GM21723 (cell line): Measurements from ENCODE around the gene ZNF584.
"Not testable (repeated sequence)": the region's sequence is repeated elsewhere in the genome, so short reads cannot be mapped to it uniquely, and the experiment has no call there.

ENCODE experiments used
- ATAC-seq: cut with Tn5 transposase; IDR thresholded peaks from one replicate; pipeline ENCODE4 v1.9.1; 2021; ENCODE audit warnings: mild to moderate bottlenecking, moderate library complexity; ENCODE audit not compliant: unreplicated experiment

Gene ZNF584

DNA sequence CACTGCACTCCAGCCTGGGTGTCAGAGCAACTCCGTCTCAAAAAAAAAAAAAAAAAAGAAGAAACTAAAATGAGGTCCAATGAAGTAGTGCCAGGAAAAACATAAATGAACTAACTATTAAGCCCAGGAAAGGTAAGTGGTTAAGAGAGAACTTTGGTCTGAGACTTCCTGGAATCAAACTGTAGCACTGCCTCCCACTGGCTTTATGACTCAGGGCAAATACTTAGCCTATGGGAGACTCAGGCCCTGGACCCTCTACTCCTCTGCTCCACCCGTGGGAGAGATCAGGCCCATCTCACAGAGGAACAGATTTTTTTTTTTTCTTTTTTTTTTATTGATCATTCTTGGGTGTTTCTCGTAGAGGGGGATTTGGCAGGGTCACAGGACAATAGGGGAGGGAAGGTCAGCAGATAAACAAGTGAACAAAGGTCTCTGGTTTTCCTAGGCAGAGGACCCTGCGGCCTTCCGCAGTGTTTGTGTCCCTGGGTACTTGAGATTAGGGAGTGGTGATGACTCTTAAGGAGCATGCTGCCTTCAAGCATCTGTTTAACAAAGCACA is 4.5 kb upstream of the ZNF584 start:
- ATAC-seq = not testable (repeated sequence)

DNA sequence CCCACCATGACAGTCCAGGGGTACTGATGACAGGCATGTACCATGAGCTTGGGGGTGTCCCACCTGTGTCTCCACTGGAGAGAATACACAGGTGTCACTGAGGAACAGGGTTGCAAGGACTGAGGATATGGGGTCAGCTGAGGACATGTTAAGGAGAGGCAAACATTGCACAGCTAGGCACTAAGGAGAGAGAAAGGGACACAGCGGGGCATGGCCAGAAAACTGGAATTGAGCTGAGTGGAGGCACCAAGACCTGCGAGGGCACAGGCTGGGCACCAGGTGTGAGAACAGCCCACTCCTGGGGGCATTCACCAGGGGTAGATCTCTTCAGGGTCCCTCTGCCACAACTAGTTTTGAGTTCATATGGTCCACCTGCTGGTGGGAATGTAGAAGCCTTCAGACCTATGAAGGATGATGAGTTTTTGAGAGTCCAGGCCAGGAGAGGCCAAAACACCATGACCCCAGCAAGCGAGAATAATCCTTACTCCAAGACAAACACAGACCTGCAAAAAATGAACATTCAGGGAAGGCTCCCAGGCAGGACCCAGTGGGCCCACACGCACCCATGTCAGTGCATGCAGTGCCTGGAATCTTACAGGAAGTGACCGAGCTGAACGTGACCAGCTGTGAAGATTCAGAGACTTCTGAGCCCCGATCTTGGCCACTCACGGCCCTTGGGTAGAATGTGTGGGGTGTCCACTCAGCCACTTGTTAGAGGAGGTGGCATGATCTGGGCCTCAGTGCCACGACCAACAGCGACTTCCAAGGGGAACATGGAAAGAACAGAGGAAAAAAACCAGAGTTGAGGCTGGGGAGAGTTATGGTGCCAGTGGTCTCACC is 1.4 kb upstream of the ZNF584 start:
- no peak for ATAC-seq

DNA sequence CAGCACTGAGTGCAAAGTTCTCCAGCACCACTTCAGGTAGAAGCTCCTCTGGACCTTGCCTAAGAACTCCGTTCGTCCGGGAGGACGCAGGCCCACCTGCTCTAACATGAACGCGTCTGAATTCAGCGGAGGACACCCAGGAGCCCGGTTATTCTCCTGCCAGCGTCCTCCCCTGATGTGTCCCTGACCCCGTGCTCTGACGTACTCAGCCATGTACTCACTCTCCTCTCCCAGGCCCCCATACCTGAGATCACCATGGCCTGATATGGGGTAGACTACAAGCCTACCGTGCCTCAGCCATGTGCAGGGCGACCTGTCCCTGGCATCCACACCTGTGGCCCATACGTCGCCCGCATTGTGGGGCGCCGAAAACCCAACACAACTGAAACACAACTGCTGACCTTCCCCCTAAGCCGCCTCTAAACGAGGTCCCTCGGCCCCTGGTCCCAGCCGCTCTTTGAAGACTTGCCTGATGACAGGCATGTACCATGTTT is 744 bp upstream of the ZNF584 start:
- peak; percentile 15 for ATAC-seq

DNA sequence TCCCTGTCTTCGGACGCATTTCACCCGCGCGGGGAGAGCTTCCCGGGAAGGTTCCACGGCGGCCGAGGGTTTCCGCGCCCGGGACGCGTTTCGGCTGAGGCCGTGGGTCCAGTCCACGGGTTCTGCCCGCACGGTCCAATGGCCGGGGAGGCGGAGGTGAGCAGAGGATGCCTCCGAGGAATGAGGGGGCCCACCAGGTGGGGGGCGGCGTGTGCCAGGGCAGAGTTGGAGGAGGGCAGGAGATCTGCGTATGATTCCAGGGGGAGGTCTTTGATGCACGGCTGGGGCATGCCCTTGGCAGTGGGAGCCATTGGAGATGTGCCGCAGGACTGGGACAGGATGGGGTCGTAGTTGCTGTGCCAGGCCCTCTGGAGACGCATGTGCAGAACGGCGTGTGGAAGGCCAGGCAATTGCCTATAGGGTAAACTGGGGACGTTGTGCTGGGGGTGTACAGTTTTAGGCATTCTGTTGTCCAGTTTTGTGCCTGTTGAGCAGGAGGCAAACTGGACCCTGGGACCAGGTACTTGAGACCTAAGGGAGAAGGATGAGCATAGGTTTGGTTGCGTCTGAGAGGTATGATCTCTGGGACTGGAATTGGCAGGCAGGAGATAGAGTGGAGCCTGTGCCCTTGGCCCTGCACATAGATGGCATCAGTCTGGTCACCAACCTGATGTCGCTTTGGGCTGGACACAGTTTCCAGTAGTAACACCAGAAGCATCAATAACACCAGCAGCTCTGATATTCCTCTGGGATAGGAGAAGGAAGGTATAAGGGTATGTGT is 751 bp downstream of the ZNF584 start:
- ATAC-seq = peak; percentile 15

DNA sequence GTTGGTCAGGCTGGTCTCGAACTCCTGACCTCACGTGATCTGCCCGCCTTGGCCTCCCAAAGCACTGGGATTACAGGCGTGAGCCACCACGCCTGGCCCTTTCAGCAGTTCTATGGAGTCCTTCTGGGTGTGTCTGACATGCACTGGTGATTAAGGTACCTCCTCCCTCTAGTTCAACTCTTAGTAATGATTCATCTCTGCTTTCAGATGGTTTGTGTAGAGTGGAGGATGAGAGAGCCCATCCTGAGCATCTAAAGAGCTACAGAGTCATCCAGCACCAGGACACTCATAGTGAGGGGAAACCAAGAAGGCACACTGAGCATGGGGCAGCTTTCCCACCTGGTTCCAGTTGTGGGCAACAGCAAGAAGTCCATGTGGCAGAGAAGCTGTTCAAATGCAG is 8.2 kb downstream of the ZNF584 start:
- no peak for ATAC-seq

DNA sequence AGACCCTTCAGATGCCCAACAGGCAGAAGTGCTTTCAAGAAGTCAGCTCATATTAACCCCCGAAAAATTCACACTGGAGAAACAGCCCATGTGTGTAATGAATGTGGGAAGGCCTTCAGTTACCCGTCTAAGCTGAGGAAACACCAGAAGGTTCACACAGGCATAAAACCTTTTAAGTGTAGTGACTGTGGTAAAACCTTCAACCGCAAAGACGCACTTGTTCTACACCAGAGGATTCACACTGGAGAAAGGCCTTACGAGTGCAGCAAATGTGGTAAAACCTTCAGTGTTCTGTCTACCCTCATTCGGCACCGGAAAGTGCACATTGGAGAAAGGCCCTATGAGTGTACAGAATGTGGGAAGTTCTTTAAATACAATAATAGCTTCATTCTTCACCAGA is 8.6 kb downstream of the ZNF584 start:
- ATAC-seq = no peak

DNA sequence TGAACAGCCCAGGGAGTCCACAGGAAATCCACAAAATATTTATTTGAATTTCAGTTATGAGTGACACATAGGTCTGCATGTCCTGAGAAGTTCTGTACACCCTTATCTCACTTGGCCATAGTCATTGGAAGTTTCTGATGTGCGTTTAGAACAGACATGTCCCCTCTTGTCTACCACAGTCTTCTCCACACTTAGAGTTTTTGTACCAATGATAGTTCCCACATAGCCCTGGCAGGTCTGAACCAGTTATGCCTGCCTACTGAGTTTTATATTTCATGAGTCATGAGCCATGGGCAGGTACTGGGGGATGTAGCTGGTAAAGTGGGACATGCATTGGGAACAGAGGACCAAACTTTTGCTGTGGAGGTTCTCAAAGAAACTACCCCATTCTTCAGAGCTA is 20.2 kb downstream of the ZNF584 start:
- ATAC-seq = no peak

DNA sequence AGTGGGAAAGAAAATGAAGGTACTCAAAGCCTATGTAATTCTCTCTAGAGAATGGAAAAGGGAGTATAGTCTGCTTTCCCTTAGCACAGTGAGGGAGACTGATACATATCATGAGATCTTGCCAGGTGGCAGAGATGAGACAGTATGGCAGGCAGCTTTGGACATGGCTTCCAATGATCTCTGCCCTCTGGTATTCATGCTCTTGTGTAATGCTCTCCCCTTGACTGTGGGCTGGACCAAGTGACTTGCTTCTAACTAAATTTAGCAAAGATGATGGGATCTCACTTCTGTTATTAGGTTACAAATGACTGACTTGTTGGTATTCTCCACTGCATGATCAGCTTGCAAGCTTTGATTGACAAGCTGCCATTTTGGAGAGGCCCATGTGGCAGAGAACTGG is 21.3 kb downstream of the ZNF584 start:
- ATAC-seq = no peak

DNA sequence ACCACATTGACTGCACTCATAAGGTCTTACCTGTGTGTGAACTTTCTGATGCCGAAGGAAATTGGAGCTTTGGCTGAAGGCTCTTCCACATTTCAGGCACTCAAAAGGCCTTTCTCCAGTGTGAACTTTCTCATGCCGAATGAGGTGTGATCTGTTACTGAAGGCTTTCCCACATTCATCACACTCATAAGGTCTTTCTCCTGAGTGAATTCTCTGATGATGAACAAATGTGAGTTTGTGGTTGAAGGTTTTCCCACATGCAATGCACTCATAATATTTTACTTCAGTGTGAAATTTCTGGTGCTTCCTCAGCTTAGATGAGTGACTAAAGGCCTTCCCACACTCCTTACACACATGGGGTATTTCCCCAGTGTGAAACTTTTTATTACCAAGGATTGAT is 25.8 kb downstream of the ZNF584 start:
- ATAC-seq = no peak

DNA sequence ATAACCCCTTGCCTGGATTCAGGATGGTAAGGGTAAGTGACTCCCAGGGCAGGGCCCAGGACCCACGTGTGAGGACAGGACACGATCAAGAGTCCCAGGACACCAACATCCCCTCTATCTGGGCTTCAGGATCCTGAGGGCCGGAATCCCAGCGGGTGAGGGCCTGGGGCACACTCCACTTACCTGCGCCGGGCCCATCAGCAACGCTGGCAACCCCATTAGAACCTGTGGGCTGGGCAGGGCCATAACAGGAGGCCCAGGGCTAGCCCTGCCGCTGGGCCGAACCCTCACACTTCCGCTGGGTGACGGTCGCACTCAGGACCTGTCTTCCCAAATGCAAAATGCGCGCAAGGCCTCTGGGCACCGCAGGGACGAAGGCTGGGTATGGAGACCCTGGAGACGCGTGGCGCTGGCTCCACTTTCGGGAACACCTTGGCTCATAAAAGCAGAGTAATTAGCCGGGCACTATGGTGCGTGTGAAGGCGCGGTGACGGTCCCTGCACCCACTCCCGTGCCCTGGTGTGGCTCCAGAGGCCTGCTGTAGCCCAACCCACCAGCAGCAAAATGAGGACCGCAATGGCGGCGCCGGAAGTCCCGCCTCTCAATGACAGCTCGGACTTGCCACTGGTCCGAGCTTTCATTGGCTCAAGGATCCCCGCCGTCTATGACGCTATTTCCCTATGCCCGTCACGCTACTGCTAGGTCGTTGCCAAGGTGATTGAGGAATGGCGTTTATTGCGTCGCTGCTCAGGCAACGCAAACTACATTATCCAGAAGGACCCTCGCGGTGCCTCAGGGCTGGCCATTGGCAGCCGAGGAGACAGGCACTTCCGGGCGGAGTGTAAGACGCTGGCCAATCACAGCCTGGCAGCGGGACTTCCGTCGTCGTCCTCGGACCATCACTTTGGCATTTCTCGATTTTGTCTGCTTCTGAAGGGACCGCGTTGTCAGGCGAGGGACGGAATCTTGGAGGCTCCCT is 31.4 kb downstream of the ZNF584 start, which contains the start of gene ZNF132:
Gene ZNF132, minus strand, starts transcription at position 578 of the 979 bp plus-strand sequence. Its CDS starts 332 bp downstream, at position 246.
- ATAC-seq = peak; percentile 94

DNA sequence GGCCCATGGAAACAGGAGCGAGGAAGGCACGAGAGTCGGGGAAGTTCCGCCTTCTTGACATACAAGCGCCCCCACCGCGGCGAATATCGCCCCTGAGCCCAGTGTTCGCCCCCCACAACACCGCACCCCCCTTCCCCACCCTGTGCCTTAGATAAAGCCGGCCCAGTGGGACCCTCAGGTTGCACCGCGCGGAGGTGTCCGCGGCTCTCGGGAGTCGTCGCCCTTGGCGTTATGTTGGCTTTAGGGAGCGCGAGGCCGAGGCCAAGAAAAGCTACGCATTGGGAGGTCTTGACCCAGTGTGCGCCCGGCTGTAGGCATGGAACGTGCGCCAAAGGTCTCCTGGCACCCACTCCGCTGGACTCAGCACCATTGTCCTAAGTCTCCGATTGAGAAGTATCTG is 32.1 kb downstream of the ZNF584 start:
- ATAC-seq = no peak

DNA sequence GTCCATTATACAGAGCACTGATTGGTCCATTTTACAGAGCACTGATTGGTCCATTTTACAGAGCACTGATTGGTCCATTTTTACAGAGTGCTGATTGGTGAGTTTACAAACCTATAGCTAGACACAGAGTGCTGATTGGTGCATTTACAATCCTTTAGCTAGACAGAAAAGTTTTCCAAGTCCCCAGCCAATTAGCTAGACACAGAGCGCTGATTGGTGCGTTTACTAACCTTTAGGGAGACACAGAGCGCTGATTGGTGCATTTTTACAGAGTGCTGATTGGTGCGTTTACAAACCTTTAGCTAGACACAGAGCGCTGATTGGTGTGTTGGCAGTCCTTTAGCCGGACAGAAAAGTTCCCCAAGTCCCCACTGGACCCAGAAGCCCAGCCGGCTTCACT is 34.5 kb downstream of the ZNF584 start:
- not testable (repeated sequence) for ATAC-seq

DNA sequence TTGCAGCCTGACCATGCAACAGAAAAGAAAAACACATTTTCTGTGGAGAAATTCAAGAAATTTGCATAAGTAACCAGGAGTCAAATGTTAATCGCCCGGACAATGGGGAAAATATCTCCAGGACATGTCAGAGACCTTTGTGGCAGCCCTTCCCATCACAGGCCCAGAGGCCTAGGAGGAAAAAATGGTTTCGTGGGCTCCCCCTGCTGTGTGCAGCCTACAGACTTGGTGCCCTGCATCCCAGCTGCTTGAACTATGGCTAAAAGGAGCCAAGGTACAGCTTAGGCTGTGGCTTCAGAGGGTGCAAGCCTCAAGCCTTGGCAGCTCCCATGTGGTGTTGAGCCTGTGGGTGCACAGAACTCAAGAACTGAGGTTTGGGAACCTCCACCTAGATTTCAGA is 40.4 kb downstream of the ZNF584 start:
- not testable (repeated sequence) for ATAC-seq

DNA sequence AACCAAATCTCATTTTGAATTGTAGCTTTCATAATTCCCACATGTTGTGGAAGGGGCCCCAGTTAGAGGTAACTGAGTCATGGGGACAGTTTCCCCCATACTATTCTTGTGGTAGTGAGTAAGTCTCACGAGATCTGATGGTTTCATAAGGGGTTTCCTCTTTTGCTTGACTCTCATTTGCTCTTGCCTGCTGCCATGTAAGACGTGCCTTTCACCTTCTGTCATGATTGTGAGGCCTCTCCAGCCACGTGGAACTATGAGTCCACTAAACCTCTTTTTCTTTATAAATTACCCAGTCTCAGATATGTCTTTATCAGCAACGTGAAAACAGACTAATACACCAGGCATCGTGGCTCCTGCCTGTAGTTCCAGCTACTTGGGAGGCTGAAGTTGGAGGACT is 41.5 kb downstream of the ZNF584 start:
- ATAC-seq = not testable (repeated sequence)

DNA sequence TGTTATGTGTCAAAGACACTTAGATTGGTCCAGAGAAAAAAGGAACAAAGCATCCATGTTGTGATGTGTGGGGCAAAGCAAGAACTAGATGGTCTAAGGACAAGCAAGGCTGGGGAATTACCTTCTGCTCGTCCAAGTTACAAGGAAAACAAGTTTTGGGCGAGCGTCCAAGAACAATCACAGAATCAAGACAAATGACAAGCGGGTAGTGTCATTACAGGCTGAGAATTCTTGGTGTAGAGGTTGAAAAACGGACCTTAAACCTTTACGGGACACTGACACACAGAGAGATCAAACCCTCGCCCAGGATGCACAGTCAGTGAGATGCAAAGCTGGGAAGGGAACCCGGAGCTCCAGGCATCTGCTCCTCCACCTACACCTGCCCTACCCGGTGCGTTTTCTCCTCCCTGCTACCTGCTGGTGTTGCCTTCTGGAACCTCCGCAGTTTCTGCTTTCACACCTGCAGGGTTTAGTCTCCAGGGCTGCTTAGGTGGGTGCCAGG is 42.5 kb downstream of the ZNF584 start:
- peak; percentile 12 for ATAC-seq

DNA sequence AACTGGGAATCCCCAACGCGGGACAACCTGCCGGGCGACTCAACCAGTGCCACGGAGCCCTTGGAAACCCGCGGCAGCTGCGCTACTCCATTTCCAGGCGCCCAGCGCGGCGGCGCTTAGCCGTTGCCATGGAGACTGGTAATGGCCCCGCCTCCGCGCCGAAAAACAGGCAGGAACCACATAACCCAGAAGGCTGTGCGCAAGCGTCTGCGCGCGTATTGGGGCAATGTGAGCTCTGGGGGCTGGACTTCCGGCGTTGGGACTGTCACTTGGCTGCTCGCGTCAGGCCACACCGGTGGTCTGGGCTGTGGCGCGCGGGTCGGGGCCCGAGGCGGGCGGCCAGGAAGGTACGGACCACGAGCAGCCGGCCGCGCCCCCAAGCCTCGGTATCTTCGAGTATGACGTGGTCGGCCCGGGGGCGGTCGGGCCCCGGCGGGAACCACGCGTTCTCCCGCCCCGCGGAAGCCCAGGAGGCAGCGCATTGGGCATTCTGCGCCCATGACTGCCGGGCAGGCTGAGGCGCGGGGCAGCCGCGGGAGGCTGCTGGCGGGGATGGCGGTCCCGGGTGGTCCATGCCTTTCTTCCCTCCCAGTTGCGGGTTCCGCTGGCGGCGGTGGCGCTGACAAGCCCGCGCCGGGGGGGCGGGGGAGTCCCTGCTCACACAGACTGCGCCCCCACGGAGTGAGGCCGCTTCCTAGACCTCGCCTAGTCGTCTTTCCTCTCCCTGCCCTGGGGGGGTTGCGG is 43.1 kb downstream of the ZNF584 start, which contains the start of gene ZNF324B:
Gene ZNF324B, plus strand, starts transcription at position 265 of the 744 bp plus-strand sequence. CDS start 2,080 bp downstream, outside the sequence.
- peak; percentile 94 for ATAC-seq

DNA sequence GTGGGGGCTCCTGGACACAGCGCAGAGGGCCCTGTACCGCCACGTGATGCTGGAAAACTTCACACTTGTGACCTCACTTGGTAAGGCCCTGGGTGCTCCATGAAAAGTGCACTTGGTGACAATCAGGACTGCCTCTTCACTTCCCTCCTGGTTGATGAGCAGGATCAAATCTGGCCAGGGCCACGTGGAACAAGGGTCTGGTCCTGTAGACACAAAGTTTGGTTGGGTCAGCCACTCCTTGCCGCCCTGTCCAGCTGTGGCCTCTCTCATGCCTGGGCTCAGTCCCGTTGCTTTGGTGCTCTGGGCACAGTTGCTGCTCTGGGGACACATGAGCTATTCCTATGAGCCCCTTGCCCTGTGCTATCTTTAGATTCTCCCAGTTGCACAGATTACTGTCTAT is 45.3 kb downstream of the ZNF584 start:
- ATAC-seq = no peak

DNA sequence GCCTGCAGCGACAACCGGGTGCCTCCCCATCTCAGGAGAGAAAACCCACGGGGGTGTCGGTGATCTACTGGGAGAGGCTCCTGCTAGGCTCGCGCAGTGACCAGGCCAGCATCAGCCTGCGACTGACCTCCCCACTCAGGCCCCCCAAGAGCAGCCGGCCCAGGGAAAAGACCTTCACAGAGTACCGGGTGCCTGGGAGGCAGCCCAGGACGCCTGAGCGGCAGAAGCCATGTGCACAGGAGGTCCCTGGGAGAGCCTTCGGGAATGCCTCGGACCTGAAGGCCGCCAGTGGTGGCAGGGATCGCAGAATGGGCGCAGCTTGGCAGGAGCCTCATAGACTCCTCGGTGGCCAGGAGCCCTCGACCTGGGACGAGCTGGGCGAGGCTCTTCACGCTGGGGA is 46.9 kb downstream of the ZNF584 start:
- ATAC-seq = no peak

DNA sequence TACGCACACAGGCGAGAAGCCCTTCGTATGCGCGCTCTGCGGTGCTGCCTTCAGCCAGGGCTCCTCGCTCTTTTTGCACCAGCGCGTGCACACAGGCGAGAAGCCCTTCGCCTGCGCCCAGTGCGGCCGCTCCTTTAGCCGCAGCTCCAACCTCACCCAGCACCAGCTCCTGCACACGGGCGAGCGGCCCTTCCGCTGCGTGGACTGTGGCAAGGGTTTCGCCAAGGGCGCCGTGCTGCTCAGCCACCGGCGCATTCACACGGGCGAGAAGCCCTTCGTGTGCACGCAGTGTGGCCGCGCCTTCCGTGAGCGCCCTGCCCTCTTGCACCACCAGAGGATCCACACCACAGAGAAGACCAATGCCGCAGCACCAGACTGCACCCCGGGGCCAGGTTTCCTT is 47.7 kb downstream of the ZNF584 start:
- no peak for ATAC-seq
